Measurements from ENCODE around the gene STN1.
"Not testable (repeated sequence)": the region's sequence is repeated elsewhere in the genome, so short reads cannot be mapped to it uniquely, and the experiment has no call there.

The STN1 gene

DNA sequence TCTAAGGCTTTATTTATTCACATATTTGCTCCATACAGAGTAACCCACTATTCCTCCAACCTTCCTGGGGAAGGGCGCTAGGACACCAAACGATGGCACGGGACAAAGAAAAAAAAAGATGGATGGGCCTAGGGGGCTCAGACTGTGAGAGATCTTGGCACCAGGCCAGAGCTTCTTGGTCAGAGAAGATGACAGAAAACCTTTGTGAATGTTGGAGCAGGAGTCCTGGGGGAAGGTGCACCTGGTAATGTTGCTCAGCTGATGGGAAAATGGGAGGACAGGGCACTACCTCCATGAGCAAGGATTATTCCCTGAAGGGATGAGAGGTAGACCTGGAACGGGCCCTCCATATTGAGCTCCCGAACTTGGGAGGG lies 61.2 kb downstream of the STN1 start:
- no peak for DNase-seq

DNA sequence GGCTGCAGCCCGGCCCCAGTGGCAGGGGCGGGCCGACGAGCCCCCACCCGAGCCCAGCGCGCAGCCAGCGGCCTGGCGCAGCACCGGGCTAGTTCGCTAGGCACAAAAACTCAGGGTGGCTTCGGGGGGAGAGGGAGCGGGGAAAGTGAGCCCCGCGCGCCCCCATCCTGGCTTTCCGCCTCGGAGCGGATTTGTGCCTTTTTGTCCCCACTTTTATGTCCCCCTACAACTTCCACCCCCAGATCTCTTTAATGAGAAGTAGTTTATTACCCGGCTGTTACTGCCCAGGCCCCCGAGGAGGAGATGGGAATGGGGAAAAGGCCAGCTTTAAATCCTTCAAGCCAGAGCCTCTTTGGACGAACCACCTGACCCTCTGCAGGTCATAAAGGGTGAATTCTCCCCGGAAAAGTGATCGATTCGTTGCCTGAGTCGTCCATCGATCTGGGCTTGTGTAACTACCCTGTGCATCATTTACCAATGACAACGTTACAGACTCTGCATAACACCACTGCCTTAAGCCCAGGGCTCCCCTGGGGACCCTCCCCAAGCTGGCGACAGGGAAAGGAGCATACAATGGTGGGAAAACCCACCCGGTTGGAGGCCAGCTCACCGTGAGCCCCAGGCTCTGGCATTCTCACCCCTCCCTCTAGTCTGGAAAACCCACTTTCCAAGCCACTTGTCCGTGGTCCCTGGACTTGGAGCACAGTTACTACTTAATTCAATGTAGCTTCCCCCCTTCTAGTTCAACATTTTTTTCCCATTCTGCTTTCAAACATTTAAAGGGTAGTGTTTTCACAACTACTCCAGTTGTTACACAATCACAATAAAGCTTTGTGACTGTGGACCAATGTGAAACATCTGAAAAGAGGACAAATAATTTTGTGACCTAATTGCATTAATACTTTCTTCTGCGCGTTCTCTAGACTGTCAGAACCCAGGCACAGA lies 61.9 kb downstream of the STN1 start:
- DNase-seq = no peak

DNA sequence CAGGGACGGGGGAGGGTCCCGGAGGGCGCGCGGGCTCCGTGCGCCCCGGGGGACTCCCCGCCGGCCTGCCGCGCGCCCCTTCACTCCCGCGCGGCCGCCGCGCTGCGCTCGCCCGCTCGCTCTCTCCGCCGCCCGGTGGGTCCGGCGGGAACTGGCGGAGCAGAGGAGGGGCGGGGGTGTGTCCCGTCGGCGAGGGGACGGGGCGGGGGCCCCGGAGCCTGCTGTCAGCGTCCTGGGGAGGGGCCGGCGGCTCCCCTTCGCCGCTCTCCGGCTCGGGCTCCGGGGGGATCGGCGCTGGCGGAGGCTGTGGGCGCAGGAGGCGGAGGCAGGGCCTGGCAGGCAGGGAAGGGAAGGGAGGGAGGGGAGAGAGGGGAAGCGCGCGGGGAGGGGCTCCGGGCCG lies 62.6 kb downstream of the STN1 start, which contains the start of gene SH3PXD2A:
SH3PXD2A (minus strand) TSS at position 153 of the 400 bp plus-strand sequence. CDS start 310 bp downstream, outside the sequence.
- DNase-seq = peak; percentile 22

DNA sequence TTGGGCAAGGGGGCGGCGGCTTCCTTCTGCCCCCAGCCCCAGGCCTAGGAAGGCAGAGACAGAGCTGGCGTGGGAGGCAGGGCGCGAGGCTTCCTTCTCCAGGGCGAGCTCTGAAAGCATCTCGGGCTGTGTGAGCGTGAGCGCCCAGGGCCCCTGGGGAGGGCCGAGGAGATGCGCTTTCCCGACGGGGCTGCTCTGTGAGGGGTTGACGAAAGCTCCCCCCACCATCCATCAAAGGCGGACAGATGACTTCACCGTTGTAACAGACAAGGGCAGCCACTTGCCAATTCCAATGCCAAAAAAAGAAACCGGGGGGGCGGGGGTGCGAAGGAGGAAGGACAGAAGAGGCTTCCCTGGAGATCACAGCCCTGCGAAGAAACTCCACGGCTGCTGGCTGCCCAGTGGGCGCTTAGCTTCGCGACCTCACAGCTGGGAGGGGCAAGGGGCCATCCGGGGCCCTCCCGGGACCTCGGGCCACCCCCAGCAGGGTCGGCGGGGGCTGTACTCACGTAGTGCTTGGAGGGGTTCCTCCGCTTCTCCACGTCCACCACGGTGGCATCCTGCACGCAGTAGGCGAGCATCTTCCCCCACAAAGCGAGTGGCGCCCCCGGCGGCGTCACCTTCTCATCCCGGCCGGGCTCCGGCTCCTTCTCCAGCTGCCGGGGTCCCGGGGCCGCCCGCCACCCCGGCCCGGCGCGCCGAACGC lies 63.1 kb downstream of the STN1 start:
- DNase-seq = no peak

DNA sequence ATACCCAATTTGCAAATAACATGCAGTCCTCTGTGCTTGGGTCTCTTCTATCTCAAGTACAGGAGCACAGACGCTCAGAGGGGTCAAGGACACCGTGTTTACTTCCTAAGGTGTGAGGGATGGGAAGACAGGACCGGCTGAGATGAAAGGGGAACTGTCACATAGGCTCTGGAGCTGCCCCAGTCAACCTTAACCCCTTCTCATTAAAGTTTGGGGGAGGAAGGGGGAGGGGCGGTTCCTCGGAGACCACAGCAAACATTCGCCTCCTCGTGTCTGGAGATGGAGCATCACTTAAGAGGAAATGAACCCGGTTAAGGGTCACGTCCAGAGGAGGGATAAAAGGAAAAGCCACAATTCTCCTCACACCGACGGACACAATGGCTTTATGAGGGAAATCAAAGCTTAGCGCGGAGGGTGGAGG lies 63.7 kb downstream of the STN1 start:
- DNase-seq = no peak

DNA sequence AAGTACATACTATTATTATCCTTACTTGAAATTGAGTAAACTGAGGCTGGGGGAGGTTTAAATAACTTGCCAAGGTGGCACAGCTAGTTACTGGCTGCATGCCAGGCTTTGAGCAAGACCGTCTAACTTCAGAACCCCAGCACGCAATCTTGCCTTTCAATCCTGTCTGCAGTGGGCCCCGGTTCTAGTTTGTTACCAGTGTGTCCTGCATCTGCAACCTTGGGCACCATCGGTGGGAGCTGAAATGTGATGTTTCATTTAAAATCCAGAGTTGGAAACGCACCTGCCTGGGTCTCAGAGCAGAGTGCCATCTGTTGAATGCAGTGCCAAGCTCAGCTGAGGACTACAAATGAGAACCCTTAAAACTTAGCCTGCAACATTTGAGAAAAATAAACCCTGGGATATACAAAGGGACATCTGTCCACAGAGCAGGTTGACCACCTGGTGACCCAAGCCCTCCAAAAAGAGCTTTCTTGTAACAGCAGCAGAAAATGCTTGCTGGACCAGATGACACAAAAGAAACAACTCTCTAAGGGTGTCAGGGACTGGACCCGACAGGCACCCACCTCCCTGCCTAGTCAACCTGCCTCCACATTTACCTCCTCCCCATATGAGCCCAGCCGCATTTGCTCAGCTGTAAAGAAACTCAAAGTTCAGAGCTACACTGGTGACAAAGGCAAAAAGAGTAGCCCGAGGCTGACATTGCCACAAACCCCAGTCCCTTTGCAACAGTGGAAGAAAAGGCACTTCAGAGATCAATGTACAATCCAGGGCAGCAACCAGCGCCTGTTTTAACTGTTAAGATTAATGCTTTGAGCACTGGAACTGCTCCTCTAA lies 64.3 kb downstream of the STN1 start:
- DNase-seq = no peak

DNA sequence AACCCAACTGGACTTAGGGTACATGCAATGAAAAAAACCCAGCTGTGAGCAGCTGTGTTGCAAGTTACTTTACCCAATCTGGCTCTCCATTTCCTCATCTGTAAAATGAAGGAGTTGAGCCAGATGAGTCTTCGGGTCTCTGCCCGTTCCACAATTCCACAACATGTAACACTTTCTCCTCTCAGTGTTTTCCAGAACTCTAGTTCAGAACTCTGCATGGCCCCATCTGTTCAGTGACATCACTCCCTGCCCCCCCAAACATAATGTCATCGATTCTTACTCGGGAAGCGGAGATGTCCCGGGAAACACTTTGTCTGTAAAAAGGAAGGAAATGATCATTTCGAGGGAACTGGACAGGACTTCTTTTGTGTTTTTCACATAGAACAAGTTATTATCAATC lies 65.1 kb downstream of the STN1 start:
- DNase-seq = no peak

DNA sequence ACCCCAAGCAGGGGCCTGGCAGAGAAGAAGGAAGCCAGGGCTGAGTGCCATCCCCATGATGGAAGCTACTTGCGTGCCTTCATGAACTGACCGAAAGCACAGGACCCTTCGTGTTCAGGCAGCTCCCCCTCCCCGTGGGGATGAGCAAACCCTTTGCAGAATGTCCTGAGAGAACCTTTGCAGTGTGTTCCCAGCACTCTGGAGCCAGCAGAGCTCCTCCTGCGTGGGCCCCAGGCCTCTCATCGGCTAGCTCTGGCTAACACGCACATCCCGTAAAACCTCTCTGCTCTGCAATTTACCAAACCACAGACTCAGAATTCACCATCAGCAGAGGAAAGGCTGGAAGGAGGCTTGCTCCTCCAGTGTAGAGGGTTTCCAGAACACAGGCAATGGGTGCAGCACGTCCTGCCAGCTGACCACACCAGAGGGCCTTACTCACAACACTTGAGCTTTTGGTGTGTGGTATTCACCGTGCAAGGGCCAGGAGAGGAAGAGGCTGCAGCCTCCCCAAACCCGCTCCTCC lies 65.7 kb downstream of the STN1 start:
- DNase-seq = no peak

DNA sequence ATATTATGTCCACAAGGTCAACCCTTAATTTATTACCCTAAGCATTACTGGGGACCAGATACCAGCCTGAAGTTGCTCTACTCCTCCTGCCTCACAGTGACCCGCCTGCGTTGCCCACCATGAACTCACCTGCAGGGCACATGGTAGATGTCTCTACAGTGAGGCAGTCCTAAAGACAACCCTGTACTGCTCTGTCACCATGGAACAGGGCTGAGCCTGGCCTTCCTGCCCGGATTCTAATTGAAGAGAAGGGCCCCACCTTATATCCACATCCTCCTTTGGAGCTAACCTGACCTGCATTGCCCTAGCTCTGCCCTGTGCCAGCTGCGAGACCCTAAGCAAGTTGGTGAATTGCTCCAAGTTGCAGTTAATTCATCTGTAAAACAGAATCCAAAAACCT lies 66.7 kb downstream of the STN1 start:
- DNase-seq = no peak

DNA sequence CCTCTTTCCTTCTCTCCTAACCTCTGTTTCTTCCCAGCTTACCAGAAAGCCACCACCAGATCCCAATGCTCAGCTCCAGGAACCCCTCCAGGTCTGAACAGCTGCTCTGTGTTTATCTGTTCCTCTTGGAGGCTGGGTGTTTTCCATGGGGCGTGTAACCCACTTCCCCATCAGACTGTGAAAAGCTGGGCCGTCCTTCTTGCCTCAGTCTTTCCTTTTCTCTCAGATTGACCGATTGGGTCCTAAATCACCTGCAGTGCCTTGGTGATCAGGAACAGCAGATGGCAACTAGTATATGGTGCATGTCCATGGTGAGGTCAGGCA lies 67.5 kb downstream of the STN1 start:
- DNase-seq = no peak

DNA sequence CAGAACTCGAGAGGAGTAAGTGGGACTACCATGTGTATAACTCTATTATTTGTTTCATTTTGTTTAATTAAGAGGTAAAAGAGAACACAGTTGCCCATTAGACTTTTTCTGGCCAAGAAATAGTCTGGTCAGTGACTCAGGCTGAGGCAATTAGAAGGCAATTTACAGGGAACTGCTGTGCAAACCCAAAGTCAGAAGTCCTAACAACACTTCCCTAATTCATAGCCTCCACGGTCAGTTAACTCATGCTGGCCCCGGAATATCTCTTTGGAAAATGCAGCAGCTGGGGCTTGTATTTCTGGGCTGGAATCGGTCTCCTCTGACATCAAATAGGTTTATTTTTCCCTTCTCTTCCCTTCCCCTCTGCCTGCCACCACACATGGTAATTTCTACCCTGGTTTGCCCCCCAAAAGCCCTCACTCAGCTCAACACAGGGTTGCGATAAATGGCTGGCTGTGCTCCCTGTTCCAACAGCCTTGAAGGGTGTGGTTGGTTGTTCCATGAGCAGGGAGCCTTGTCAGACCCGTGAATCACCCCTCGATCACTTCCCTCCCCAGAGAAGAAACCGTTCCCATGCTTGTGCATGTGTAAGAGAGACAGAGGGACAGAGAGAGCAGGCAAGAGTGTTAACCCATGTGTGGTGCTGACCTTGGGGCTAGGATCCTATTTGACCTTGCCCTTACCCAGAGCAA lies 68.0 kb downstream of the STN1 start:
- no peak for DNase-seq

DNA sequence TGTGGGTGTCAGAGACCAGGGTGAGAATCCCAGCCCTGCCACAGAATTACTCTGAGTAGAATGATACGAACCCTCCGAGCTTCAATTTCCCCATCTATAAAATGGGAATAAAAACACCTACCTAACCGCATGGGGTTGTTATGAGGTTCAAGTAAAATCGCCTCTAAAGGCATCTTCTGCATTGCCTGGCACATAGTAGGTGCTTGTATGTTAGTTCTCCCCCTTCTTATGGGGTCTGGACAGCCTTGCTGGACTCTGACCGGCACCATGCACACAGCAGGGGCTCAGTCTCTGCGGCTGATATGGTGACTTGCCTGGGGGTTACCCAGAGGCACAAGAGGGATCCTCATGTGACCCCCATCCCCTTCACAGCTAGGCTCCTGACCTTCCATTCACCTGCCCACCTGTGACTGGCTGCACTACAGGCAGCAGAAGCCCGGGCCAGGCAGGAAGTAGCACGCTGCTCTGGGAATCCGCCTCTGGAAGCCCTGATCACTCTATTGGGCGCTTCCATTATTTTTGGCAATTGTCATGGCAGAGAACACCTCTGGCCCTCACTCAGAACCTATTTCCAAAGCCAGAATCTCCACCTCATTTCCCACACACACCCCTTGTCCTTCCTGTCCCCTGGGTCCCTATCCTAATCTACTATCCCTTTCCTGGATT lies 68.6 kb downstream of the STN1 start:
- DNase-seq = no peak

DNA sequence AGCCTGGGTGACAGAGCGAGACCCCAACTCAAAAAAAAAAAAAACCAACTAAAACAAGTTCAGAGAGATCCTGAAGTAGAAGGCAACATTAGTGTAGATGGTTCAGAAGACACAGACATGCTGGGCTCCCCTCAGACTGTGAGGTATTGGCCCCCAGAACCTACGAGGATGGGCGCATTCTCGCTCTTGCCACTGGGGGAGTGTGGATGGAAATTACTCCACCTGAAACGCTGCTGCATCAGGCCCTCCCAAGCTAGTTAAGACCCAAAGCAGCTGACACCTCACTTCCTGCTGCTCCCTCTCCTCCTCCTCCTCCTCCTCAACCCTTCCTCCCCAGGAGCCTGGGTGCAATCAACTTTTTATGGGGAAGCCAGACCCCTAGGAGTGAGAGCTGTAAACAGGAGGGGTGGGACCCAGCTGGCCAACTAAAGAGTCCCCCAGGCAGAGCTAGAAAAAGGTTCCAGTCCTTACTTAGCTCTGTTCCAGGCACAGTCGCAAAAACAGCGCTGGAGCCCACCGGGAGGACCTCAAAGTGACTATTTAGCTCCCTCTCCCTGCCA lies 70.0 kb downstream of the STN1 start:
- no peak for DNase-seq

DNA sequence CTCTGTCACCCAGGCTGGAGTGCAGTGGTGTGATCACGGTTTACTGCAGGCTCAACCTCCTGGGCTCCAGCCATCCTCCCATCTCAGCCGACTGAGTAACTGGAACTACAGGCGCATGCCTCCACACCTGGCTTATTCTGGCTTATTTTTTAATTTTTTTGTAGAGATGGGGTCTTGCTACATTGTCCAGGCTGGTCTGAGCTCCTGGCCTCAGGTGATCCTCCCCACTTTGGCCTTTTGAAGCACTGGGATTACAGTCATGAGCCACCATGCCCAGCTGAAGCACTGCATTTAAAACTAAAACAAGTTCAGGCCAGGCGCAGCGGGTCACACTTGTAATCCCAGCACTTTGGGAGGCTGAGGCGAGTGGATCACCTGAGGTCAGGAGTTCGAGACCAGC lies 70.6 kb downstream of the STN1 start:
- DNase-seq = no peak

DNA sequence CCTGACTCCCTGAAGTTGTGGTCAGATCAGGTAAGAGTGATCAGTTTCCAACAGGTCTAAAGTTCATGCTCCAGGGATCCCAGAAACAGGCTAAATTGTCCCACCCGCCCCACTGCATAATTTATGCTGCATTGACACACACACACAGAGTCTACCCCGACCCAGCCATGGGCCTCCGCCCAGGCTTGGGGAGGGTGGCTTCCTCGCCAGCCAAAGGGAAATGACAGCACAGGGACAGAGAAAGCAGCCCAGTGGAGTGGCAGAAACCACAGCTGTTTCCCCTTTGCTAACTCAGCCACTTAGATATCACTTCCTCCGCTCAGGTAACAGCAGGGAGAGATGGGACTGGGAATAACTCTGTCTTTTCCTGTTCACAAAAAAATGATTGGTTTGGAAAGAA lies 72.0 kb downstream of the STN1 start:
- peak; percentile 41 for DNase-seq

DNA sequence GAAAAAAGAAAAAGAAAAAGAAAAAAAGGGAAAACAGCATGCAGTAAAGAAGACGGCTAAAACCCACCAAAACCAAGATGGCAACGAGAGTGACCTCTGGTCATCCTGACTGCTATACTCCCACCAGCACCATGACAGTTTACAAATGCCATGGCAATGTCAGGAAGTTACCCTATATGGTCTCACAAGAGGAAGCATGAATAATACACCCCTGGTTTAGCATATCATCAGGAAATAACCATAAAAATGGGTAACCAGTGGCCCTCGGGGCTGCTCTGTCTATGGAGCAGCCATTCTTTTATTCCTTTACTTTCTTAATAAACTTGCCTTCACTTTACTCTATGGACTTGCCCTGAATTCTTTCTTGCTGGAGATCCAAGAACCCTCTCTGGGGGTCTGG lies 72.6 kb downstream of the STN1 start:
- DNase-seq = not testable (repeated sequence)

DNA sequence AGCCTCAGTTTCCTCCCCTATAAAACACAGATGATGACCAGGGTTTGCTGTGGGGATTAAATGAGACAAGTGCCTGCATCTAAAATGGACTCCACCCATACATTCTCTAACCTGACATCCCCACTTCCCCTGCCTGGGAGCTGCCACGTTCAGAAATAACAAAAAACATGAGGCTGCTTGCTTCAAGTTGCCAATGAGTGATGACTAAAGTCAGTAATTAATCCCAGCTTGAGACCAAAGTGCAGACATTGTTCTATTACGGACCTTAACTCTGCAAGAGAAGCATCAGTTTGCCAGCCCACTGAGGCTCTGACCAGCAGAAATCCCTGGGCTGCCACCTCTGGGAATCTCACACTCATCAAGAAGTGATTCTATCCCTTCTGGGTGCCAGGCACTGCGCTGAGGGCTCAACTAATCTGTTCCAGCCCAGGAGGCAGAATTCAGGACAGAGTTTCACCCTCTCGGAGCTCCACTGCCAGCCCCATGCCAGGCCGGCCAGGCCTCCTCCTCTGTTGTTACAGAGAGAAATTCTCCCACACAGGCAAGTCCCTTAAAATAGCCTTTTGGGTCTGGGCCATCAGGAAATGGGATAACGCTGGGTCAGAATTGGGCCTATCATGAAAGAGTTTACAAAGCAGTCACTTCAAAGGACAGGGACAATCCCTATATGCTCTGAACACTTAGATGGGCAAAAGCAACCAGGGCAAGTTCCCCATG lies 74.0 kb downstream of the STN1 start:
- no peak for DNase-seq

DNA sequence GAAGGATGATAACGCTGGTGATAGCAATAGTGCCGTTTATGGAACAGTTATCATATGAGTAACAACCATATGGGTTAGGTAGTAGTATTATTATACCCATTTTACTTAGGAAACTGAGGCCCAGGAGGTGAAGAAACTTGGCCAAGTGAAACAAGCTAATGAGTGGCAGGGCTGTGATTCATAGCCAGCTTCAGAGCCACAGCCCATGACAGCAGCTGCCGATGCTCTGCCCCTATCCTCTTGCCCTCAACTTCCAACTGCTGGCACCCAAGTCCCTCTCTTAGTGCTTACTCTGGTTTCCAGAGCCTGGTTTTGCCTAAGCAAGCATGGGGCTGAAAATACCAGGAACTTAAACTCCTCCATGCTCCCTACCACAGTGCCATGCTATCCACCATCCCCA lies 74.9 kb downstream of the STN1 start:
- no peak for DNase-seq

DNA sequence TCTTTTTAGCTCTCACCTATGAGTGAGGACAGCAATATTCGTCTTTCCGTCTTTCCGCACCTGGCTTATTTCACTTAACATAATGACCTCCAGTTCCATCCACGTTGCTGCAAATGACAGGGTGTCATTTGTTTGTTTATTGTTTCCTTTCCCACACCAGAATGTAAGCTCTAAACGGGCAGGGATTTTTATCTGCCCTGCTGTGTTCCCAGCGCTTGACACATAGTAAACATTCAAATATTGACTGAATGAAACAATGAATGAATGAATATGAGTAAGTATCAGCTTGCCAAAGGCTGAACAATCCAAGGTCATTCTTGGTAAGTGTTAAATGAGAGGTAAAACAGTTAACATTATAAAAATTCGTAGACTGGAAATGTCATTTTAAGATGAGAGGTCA lies 75.4 kb downstream of the STN1 start:
- no peak for DNase-seq

DNA sequence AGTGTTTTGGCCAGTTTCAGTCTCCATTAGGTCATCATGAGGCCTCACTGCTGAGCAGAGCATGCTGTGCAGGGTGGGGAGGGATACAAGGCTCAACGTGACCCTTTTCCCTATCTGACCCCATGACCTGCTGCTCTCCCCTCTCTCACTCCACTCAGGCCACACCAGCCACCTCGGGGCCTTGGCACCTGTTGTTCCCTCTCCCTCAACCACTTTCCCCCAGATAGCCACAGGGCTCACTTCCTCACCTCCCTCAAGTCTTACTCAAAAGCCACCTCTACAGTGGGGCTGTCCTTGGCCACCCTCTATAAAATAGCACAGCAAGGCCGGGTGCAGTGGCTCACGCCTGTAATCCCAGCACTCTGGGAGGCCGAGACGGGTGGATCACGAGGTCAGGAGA lies 76.5 kb downstream of the STN1 start:
- DNase-seq = no peak

DNA sequence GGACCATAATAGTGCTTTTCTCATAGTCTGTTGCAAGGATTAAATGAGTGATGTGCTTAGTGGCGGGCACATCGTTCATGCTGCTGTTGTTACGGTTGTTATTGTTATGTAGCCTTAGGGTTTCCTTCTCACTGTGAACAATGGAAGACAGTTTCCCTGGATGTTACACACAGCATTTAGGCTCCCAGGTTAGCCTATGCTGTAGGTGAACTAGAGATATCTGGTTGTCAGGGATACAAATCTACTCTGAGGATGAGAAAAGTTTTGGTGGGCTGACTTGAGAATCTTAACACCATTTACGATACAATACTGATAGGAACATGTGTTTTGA lies 77.3 kb downstream of the STN1 start:
- DNase-seq = no peak
